ENCODE data around the gene TPM4.
"Not testable (repeated sequence)": the region's sequence is repeated elsewhere in the genome, so short reads cannot be mapped to it uniquely, and the experiment has no call there.

TPM4 gene

GRCh38 chr19:16076154-16076957, at the start of gene TPM4:
TPM4 (plus strand) TSS chr19:16076495; CDS start chr19:16076566, 71 bp downstream.
- H3K4me3 ChIP-seq (ENCODE audit: low read depth, low read length): peak within 1 kb of the TSS; percentile 93
- TF ChIP-seq CTCF (conservative IDR thresholded peaks at IDR 0.05; ENCODE audit: low read depth, low read length): no peak
- peak; percentile 98 for DNase-seq (ENCODE audit: low read depth)

GRCh38 chr19:16026756-16027155, 49.5 kb upstream of the TPM4 start:
- no peak for TF ChIP-seq CTCF (conservative IDR thresholded peaks at IDR 0.05; ENCODE audit: low read depth, low read length)
- H3K4me3 ChIP-seq (ENCODE audit: low read depth, low read length): no peak overlapping the region
- DNase-seq (ENCODE audit: low read depth): no peak

- H3K4me3 ChIP-seq (ENCODE audit: low read depth, low read length): no peak overlapping the region
- DNase-seq (ENCODE audit: low read depth): no peak
- TF ChIP-seq CTCF (conservative IDR thresholded peaks at IDR 0.05; ENCODE audit: low read depth, low read length): no peak
Measured at GRCh38 chr19:16027528-16027927, 48.8 kb upstream of the TPM4 start.

GRCh38 chr19:16030155-16030554, 46.1 kb upstream of the TPM4 start:
- not testable (repeated sequence) for H3K4me3 ChIP-seq (ENCODE audit: low read depth, low read length); DNase-seq (ENCODE audit: low read depth)

- no peak overlapping the region for H3K4me3 ChIP-seq (ENCODE audit: low read depth, low read length)
- DNase-seq (ENCODE audit: low read depth): no peak
- TF ChIP-seq CTCF (conservative IDR thresholded peaks at IDR 0.05; ENCODE audit: low read depth, low read length): no peak
Measured at GRCh38 chr19:16030964-16031871, 45.1 kb upstream of the TPM4 start.

GRCh38 chr19:16031872-16032200, 44.5 kb upstream of the TPM4 start:
- no peak for TF ChIP-seq CTCF (conservative IDR thresholded peaks at IDR 0.05; ENCODE audit: low read depth, low read length)
- no peak overlapping the region for H3K4me3 ChIP-seq (ENCODE audit: low read depth, low read length)
- DNase-seq (ENCODE audit: low read depth): no peak

GRCh38 chr19:16032509-16033135, 43.7 kb upstream of the TPM4 start:
- TF ChIP-seq CTCF (conservative IDR thresholded peaks at IDR 0.05; ENCODE audit: low read depth, low read length): no peak
- DNase-seq (ENCODE audit: low read depth): no peak
- no peak overlapping the region for H3K4me3 ChIP-seq (ENCODE audit: low read depth, low read length)
